HK-2 (cell line): ENCODE data around the gene AGA.

ENCODE experiments used
- DNase-seq: peaks from one replicate; pipeline ENCODE4 v3.0.0-alpha.2; 2018; ENCODE audit not compliant: unreplicated experiment

Gene AGA

DNA sequence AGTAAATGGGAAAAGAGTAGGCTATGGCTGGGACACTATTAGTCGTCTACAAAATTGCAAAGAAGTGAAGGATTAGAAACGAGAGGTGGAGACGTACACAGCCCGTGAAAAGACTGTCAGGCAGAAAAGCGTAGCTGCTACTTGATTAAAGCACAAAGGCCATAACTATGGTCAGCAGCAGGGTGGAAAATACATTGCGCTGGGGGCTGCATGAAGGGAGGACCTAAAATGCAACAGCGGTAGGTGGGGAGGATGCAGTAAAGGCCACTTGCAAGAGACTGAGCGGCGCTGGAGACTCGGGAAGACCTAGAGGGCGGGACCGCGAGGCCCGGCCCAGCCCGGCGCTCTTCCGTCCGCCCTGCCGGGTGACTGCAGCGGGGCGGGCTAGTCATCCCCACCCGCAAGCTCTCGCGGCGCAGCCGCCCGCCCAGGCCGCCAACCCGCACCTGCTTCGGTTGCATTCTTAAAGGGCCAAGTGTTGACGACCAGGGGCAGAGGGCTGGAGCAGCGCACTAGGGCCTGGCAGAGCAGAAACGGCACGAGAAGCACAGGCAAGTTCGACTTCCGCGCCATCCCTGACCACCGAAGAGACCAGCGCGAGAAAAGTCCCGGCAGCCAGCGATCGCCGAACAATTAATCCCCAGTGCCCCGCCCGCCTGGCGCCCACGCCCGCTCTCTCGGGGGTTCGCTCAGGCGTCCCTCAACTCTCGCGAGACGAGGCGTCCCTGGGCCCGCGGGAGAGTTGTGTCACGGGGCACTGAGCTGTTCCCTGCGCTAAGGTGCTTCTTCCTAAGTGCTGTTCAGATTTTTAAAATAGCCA lies at the start of gene AGA:
AGA (minus strand) TSS at position 635 of the 820 bp plus-strand sequence; CDS start at position 573, 62 bp downstream.
- peak; percentile 95 for DNase-seq

DNA sequence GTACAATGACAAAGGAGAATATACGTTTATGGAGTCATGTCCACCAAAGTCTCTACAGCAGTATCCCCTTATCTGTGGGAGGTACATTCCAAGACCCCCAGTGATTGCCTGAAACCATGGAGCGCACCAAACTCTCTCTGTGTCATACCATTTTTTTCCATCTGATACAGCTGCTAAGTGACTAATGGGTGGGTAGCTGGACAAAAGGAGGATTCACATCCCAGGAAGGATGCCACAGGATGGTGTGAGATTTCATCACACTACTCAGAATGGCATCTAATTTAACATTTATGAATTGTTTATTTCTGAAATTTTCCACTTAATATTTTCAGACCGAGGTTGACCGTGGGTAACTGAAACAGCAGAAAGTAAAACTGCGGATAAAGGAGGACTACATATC lies 49.8 kb upstream of the AGA start:
- no peak for DNase-seq

DNA sequence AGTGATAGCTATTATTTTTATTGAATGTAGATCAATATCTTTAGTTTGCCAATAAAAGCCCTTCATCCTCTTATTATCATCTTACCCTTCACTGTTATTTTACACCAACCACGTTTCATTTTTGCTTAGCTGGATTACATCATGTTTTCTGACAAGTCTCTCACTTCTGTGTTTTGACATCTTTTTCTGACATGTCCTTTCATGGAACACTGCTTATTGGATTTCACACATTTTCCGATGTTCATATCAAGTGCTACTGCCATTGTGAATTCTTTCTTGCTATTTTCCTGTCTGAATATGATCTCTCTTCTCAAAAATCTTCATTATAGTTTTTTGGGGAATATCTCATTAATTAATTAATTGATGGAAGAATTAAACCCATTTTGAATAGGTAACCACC lies 48.5 kb upstream of the AGA start:
- no peak for DNase-seq

DNA sequence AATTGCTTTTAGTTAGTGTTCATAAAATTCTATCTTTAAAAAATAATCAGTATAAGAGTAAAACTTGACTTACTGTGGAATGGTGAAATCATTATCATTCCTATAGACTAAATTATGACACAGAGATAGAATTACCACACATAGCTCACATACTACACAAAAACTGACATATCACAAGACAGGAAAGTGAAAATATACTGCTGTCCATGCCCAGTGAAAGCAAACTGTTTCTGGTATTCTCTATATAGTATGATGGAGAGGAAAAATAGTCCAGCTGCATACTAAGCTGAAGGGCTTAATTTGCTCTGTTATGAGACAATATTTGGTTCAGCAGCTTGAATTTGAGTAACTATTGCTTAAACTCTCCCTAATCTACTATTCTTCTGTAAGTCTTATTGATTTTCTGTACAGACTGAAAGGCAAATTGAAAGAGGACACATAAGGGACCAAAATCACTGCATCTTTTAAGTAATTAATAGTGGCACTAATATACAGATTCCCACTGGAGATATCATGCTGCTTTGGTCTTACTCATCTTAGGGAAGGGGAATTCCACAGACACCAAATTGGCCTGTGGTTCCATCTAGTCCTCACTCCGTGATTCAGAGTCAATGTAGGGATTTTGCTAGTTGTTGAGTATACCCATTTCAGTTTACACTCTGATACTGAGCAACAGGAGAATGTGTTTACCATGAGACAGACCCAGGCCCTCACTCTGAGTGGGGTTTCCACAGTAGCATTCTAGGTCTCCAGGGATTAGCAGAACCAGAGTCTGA lies 47.4 kb upstream of the AGA start:
- no peak for DNase-seq

DNA sequence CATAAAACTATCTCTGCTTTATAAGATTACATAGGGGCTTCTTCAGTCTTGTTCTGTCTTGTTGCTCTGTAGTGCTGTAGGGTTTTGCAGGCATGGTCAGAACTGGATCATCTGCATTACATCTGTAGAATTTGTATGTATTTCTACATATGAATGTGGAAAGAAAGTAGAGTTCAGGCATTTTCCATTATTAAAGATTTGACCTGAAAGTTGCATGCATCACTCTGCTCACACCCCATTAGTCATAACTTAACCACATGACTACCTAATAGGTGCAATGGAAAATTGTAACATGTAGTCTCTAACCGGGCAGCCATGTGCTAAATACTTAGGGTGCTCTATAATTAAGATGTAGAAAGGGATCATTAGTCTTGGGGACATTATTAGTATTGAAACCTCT lies 45.7 kb upstream of the AGA start:
- no peak for DNase-seq

DNA sequence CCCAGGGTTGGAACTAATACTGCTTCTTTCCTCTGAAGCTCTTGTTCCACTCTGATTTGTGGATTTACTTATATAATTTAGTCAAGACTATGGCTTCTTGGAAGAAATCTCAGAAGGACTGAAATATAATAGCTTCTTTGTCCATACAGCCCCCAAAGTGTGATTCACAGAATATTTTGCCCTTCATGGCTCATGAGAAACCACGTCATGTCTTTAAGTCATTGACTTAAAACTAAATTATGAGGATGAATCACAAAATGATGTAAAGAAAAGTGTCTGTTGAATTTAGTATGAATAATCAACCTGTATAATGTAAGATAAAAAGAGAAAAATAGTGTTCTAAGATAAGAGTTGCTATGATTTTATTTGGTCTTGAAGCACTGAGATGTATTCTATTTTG lies 43.3 kb upstream of the AGA start:
- no peak for DNase-seq

DNA sequence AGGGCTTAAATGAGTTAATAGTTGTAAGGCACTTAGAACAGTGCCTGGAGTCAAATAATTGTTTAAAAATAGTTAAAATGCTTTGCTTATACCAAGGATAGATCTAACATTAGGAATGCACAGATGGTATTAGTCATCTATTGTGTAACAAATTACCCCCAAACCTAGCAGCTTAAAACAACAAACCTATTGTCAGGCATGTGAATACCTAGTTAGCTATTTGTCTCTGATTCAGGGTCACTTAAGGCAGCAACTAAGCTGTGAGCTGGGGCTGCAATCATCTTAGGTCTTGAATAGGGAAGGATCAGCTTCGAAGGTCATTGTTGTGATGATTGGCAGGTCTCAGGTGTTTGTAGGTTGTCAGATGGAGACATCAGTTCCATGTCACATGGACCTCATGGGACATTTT lies 42.4 kb upstream of the AGA start:
- peak; percentile 13 for DNase-seq

DNA sequence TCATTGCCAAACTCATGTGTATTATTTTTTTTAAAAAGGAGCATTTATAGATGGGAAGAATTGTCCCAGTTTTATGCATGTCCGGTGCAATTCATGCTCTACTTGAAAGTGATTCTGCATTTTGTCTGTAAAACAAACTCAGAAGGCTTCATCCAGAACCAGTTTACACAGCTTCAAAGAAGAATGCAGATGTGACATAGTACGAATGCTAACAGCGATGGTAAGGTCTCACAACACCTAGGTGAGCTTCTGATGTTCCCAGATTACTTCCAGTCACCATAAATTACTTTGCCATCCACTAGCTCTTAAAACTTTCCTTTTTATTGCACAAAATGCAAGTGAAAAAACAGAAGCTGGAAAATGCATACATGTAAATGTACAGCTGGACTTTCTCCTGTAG lies 41.5 kb upstream of the AGA start:
- DNase-seq, result no peak

DNA sequence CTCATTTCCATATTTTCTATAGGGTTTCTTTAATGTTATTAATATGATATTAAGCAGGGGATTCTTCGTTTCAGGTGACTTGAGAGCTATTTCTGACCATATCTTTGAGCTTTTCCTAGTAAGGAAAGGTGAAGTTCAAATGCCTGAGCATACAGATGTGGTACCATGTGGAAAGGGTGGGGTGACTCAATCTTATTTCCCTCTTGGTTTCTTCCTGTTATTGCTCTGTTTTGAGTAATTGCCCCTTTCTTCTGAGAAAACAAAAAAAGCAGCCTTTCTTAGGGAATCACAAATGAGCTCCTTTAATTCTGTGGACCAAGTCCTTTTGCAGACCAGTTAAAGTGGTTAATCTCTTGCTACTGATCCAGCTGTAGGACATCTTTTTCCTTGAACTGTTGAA lies 41.0 kb upstream of the AGA start:
- DNase-seq, result no peak

DNA sequence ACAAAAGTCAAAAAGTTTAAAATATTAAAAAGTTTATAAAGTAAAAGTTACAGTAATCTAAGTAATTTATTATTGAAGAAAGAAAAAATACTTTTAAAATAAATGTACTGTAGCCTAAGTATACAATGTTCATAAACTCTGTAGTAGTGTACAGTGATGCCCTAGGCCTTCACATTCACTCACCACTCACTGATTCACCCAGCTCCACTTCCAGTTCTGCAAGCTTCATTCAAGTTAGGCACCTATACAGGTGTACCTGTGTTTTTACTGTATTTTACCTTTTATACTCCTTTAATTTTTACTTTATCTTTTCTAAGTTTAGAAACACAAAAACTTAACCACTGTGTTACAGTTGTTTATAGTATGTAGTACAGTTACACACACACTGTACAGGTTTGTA lies 40.1 kb upstream of the AGA start:
- DNase-seq, result no peak

DNA sequence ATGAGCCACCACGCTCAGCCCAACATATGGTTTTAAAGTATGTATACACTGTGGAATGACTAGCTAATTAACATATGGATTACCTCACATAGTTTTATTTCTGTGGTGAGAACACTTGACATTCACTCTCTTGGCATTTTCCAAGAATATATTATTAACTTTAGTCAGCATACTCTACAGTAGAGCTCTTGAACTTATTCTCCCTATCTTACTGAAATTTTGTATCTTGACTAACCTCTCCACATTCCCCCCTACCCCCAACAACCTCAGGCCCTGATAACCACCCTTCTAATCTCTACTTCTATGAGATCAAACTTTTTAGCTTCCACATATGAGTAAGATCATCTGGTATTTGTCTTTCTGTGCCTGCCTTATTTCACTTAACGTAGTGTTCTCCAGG lies 38.6 kb upstream of the AGA start:
- no peak for DNase-seq

DNA sequence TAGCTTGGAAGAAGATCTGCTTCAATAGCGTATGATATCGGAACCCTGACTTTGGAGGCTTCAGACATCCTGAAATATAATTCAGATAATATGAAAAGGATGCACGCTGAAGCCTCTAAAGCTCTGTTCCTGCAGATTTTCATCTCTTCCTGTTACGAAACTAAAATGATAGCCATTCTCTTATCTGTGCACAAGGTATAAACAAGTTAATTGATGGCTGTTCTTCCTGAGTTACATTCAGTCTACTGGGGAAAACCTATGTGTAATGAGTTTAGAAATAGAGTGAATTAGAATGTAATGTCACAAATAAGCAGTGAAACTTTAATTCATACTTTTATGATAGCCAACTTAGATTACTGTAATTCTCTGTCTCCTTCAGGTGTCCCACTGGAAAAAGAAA lies 36.8 kb upstream of the AGA start:
- DNase-seq, result no peak

DNA sequence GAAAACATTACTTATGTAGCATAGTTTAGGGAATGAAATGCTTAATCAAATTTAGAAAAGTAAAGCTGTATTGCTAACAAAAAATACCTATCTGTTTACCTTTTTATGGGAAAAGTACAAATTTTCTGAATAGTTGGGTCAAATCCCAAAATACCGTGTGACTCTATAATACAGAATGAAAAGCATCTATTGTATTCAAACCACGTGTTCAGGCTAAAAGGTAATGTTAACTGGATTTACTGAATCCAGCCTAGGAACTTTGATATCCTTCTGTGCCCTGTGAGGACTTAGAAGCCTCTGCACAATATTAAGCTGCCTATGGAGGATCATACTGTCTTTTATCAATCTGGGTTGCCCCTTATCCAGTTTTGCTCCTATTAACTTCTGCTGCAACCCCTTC lies 36.3 kb upstream of the AGA start:
- DNase-seq, result no peak

DNA sequence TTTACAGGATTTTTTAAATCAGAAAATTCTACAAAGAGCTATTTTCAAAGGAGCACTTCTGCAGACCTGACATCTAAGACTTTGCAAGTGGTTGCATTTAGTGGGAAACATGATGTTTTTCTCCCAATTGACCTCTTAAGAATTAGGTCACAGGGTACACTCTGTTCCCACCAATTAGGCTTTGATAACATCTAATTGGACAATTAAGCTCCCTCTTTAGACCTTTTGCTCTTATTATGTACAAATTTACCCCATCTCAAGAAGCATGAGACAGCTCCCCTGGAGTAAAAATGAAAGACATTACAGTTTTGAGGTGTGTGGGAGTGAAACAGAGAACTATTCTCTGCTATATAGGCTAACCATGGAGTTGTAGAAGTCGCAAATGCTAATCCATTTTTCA lies 31.8 kb upstream of the AGA start:
- DNase-seq, result no peak

DNA sequence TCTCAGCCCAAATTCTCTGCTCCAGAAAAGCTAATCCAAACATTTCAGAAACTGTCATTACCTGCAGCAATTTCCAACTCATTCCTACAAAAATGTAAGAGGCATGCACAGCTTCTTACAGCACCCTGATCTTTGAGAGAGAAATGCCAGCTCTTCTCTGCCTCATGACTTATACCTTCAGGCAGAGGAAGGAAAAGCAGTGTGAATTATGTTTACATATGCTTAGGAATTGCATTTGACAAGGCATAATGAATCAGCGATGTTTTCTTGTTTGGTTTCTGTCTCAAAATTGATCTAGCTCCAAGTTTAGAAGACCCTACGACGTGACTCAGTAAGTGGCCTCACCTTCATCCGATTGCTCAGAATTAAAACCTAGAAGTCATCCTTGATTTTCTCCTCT lies 21.8 kb upstream of the AGA start:
- DNase-seq, result no peak

DNA sequence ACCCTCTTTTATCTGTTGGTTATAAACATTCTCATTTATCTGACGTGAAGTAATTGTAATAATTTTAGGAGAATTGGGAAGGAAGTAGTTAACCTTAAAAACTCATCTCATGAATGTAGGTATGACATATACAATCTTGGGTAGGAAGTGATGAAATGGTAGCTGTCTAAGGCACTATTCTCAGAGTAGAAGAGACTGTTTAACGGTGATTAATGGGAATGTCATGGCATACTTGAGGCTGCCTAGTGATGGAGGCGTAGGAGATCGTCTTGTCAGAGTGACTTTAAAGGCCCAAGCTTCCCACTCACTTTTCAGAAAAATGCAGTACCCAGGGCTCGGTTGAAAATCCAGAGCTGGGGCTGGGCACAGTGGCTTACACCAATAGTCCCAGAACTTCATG lies 19.4 kb upstream of the AGA start:
- DNase-seq, result no peak

DNA sequence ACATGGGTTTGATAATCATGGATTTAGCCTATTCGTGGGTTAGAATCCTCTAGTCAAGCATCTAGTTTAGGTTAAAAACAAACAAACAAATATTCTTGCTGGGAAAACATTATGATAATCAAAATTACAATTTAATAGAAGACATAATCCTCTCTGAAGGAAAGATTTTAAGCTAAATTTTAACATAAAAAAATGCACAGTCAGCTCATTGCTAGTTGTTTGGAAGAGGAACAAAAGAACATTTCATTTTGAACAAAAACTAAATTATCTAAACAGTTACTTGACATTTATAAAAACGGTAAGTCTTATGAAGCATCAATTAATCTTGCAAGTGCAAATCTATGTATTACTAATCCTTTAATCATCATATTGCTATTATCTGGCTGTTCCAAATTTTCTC lies 18.2 kb upstream of the AGA start:
- DNase-seq, result no peak

DNA sequence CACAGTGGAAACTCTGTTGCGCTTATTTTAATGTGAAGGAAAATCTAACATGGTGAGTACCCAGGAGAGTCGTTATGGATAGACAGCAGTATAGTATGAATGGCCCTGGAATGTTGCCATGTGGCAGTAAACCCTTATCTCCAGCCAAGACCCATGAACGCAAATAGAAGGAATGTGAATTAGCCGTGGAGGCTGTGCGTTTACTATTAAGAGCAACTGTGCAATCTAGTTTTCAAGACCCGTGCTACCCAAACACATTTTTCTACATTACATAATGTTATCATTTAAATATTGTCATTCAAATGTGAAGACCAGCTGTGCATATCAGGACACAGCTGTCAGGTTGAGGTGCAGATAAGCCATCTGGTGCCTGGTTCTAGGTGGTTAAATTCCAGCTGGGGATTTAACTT lies 13.3 kb upstream of the AGA start:
- DNase-seq, result no peak

DNA sequence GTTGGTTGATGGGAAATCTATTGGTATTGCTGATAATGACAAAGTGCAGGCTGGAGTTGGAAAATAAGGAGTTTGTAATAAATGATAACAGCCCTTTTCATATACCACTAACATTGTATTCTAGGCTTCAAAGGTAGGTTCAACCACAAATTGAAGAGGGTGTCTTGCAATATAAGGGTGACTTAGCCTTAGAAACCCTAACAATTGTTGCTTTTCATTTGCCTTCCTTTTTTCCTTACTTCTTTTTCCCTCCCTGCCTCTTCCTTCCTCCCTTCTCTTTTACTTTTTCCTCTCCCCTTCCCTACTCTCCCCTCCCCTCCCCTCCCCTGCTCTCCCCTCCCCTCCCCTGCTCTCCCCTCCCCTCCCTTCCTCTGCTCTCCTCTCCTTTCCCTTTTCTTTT lies 10.9 kb upstream of the AGA start:
- DNase-seq, result no peak

DNA sequence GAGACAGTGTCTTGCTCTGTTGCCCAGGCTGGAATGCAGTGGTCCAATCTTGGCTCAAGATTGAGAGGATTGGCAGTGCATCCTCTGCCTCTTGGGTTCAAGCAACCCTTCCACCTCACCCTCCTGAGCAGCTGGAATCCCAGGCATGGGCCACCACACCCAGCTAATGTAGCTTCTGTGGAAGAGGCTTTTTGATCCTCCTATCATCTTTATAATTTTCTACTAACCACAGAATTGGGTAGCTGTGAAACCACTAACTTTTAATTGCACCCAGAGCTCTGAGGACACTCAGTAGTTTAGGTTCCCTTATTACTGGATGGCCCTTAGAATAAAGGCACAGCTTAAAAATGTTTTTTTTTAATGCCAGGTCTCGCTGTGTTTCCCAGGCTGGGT lies 8.9 kb upstream of the AGA start:
- no peak for DNase-seq

DNA sequence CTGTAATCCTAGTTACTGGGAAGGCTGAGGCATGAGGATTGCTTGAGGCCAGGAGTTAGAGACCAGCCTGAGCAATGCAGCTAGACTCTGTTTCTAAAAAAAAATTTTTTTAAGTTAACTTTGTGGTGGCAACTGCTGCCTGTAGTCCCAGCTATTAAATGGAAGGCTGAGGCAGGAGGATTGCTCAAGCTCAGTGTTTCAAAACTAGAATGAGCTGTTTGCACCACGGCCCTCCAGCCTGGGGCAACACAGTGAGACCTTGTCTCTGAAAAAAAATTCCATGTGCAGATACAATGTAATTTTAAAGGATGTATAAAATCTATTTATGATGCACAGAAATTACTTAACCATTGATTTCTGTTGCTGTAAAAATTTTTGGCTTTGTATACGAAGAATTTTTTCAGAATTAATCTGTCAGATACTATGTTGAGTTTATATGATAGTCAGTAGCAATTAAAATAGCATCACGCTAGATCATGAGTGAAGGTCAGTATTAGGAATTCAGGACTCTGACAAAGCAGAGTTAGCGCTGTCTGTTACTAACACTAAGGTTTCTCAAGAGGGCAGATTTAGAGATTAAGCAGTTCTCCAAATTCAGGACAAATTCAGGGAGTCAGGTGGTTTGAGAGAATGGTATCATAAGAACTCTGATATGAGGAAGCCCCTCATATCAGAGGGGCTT lies 8.3 kb upstream of the AGA start:
- DNase-seq, result no peak

DNA sequence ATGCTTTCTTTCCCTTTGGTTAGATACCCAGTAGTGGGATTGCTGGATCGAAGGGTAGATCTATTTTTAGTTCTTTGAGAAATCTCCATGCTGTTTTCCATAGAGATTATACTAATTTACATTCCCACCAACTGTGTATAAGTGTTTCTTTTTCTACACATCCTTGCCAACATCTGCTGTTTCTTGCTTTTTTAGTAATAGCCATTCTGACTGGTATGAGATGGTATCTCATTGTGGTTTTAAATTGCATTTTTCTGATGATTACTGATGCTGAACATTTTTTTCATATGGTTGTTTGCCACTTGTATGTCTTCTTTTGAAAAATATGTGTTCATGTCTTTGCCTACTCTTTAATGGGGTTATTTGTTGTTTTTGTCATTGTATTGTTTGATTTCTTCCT lies 6.6 kb upstream of the AGA start:
- no peak for DNase-seq
